Measurements from ENCODE around the gene DKK3.

Gene DKK3

DNA sequence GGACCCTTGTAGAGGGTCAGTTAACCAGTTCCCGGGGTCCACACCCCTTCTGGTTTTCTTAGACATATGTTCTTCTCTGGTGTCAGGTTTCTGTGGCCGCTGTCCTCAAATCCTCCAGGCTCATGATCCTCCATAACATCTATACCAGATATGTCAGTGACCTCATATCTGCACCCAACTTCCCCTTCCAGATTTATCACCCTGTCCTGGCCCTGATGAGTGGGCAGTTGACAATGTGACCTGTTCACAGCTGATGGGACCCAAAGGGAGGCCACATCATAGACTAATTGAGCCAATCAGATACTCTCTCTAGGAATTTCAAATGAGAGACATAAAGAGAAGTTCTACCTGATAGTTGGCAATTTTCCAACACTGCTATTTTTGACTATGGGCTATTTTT lies 5.1 kb downstream of the DKK3 start:
- no peak for DNase-seq (ENCODE audit: low read depth)

GRCh38 chr11:12001186-12001585 lies 7.2 kb downstream of the DKK3 start:
- DNase-seq (ENCODE audit: low read depth), result no peak

DNA sequence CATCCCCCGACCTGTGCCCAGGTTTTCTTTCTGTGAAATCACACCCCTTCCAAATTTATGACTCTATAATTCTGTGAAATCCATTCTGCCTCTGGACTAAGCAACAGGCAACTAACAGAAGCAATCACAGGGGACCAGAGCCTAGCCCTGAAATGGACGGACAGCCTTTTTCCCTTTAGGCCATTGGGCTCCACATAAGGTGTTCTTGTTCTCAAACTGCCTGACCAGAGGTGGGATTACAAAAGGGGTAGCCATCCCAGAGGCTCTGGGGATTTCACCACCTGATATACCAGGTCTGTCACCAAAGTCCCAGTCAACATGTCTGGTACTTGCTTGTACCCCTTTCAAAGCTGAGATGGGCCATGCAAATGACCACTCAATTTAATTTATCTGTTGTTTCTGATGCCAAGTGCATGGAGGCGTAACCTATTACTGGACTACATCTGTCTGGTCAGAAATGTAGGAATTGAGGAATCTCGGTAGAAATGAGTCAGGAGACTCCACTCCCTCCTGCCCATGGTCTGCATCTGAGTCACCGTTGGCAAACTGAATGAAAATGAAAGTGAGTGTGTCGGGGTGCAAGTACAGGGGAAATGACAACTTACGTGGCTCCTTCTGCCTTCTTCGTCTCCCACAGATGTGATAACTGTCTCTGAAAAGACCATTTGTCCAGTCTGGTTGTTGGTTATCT lies 10.2 kb downstream of the DKK3 start:
- no peak for DNase-seq (ENCODE audit: low read depth)

GRCh38 chr11:11997049-11997322 lies 11.4 kb downstream of the DKK3 start:
- no peak for DNase-seq (ENCODE audit: low read depth)

DNA sequence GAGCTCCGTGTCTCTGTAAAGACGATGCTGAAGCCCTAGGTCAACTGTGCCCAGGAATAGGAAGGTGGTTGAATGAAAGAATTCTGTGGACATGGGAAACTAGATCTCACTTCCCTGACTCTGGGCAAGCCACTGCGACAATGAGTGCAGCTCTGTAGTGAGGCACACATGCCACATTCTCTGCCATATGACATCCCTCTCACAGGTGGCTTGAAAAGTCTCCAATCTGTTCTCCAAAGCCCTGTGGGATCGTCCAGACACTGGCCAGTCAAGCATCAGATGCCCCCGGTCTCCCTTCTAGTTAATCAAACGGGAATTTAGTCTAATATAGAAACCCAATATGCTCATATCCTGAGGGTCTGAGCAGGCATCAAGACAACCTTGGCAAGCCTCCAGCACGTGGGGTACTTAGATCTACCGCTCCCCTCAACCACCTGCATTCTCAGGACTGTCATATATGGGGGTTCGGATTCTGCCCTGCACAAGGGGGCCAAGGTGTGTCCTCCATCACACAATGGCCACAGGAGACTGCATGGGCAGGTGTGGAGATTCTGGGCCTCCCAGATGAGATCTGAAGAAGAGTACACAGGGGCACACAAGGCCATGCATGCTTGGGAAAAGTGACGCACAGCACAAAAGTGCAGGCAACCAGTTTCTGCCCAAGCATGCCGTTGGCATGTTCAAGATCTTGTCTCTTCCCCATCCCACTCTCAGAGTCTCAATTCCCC lies 11.9 kb downstream of the DKK3 start:
- DNase-seq (ENCODE audit: low read depth), result no peak

GRCh38 chr11:11995601-11996000 lies 12.8 kb downstream of the DKK3 start:
- DNase-seq (ENCODE audit: low read depth), result no peak

GRCh38 chr11:11993839-11994238 lies 14.6 kb downstream of the DKK3 start:
- no peak for DNase-seq (ENCODE audit: low read depth)

DNA sequence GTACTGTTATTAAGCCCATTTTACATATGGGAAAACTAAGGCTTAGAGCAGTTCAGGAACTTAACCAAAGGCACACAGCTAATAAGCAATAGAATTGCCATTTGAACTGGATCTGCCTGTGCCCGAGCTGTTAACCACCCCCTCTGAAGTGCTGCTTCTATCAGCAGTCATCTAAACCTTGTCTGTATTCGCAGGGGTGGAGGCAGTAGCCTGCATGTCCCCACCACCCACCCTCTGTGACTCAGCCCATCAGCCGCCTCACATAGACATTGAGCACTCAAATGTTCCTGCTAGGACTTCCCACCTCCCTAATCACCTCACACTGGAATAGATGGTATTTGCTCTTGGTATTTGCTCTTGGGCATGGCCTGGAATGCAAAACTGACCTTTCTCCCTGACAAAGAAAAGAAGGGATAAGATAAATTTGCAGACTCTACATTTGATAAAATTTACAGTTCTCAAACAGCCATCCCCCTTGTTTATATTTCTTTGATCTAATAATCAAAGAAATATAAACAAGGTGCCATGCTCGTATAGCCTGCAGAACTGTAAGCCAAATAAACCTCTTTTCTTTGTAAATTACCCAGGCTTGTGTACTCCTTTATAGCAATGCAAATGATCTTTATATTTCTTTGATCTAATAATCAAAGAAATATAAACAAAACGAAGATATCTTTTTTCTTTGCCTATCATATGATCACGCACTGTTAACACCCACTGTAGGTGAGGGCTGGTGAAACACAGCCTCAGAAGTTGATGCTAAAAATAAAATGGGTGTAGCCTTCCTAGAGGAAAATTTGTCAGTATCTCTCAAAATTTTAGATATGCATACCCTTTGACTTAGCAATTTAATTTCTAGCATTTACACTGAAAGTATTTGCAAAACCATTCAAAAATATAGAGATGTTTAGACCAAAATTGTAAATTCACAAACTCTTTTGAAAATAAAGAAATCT lies 15.9 kb downstream of the DKK3 start:
- no peak for DNase-seq (ENCODE audit: low read depth)

DNA sequence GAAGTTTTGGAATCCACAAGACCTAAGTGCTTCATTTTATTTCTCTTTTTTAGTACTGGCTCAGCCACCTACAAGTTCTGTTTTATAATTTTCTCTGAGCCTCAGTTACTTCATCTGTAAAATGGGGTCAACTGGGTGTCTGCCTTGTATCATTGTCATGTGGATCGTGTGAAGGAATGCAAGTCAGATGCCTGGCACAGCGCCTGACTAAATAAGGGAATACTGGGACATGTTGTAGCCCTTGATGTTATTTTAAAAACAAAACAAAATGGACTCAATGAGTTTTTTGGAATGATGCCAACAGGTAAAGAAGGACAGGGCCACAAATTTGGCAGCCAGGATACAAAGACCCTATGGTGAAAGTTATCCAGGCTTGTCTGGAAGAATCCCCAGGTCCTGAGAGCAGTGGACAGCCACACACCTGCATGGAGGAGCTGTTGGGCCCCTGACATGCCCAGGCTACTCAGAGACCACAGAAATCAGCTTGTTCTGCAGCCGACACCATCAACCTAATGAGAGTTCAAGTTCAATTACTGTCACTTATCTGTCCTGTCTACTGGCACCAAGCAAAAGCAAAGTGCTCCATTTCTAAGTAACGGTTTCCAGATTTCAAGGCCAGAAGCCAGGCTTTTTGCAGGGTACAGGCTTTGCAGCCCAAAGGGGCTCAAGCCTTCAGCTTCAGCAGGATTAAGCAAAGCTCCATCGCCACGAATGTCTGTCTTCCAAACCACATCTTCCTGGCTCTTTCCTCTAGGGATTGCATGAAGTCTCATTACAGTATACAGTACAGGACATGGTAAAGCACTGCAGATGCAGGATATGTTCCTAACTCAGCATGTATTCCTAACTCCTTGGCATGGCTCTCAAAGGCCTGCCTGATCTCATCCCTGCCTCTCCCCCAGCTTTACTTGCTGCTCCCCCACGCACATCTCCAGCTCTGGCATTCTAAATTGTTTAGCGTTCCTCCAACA lies 18.4 kb downstream of the DKK3 start:
- no peak for DNase-seq (ENCODE audit: low read depth)

DNA sequence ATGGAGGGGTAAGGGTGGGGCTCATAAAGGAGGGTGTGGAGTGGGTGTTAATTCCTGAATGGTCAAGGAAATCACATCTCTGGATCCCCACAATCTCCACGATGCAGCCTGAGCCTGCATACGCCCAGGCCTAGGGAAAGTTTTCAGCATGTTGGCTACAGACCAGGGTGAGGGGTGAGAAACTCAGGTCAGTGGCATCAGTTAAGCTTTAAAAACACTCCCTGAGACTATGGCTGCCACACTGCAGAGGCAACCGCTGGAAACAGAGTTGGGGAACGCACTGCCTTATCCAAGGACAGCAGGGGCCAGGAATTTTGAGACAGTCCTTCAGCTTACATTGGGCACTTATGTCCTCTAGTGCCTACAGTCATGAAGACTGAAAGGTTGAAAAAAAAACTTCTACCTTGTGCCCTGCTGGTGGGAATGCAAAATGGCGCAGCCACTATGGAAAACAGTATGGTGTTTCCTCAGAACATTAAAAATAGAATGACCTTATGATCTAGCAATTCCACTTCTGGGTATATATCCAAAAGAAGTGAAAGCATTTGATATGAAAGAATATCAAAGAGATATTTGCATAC lies 19.7 kb downstream of the DKK3 start:
- no peak for DNase-seq (ENCODE audit: low read depth)

- no peak for DNase-seq (ENCODE audit: low read depth)
Observed at GRCh38 chr11:11988099-11988651, 20.3 kb downstream of the DKK3 start.

DNA sequence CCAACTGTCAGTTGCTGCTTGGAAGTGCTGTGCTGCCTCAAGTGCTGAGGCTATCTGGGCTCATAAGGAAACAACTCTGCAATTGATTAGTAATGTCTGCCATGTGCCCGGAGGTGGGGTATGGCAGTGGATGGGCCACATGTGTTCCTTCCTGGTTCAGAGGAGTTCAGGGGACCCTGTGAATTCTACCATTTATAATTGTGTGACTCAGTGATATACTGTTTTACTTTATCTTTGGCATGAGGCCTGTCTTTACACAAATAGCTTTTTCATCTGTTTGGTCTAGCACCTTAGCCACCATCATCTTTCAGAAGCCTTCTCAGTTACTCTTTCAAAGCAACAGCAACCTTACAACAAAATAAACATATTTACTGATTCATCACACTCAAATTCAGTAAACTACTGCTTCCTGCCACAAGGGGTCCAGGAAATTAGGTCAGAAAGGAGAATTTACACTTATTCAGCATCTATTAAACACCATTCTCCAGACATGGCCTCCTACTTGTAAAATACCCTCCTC lies 20.9 kb downstream of the DKK3 start:
- DNase-seq (ENCODE audit: low read depth), result no peak

DNA sequence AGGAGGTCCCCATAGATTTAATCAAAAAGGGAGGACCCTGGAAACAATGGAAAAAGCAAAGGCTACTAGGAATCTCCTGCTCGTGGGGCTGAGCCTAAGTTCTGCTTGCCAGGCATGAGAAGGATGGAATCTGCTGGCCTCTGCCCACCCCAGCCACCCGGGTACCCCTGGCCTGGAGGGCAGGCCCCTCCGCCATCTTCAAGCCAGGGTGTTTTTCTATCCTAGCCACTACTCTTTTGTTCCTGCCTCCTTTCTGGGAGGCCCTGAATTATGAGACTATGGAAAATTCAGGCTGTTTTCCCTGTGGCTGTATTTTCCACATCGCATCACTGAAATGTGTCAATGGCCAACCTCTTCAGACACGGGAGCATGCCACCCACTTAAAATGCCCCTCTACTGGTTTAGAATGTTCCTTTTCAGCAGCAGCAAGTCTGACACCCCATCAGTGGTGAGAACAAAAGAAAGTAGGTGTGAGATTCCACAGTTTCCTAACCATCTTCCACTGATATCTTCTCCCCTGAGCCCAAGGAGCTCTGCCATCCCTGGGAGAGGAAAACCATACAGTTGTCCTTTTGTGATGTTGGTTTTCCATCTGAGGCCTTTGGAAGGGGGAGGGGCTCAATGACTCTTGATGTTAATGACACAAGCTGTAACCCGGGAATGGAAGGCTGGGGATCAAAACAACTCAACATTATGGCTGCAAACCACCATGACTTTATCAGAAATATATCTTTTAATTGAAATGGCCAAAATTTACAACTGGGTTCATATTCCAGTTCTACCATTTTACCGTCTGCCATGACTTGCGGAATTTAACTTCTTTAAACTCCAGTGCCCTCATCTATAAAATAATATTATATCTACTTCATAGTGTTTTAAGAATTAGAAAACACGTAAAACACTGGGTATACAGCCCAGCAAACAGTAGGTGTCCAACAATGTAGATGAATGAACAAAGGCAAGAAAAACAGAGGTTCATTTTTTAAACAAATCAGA lies 22.2 kb downstream of the DKK3 start:
- no peak for DNase-seq (ENCODE audit: low read depth)

DNA sequence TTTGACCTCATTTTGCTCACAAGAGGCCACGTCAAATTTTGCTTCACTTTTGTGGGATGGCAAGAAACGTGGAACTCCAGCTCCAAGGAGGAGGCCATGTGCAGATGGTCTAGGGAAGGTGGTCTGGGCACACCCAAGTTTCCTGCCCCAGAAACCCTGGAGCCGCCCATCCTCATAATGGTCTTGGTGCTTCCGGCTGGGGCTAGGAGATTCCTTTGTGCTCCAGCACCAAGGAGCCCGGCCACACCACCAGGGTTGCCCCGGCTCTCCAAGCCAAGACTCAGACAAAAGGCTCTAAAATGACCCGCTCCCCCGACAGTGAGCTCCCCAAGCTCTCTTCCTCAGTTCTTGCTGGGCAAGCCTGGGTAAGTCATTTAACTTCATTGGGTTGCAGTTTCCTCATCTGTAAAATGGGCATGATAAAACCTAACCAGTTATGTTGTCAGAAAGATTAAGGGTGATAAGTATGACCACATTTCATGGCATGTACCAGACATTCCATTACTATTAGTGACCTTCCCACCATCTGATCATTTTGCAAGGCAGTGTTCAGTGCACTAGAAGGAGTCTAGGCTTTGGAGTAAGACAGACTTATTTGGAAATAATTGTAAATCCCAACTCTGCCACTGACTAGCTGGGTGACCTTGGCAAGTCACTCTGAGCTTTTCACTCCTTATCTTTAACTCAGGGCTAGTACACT lies 23.3 kb downstream of the DKK3 start:
- no peak for DNase-seq (ENCODE audit: low read depth)

- no peak for DNase-seq (ENCODE audit: low read depth)
Observed at GRCh38 chr11:11984563-11984962, 23.9 kb downstream of the DKK3 start.

DNA sequence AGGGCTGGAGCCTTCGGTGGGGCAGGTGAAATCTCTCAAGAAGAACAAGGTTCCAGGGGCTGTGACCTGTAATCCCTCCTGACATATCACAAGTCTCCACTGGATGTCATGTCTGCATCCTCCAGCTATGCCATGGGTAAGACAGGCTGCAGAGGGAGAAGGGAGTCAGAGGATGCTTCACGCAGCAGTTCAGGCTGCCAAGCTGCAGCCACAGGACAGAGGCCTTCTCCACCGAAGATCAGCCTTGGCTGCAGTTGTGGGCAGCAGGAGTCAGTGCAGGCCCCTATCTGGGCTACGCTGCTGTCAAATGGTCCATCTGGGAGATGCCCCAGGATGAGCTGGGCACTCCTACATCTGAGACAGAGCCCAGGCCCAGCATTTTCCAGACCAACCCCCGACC lies 25.0 kb downstream of the DKK3 start:
- no peak for DNase-seq (ENCODE audit: low read depth)

- DNase-seq (ENCODE audit: low read depth), result no peak
Observed at GRCh38 chr11:11982975-11983374, 25.5 kb downstream of the DKK3 start.

GRCh38 chr11:11982461-11982860 lies 26.0 kb downstream of the DKK3 start:
- DNase-seq (ENCODE audit: low read depth), result no peak

- DNase-seq (ENCODE audit: low read depth), result no peak
Observed at GRCh38 chr11:11981840-11982239, 26.6 kb downstream of the DKK3 start.

All from stimulated activated CD8-positive, alpha-beta memory T cell treated with anti-CD3 and anti-CD28 coated beads, Interleukin-7, amount 100 ng/mL, for 24 hours (primary cell).